Fibroblast of lung (primary cell): Measurements from ENCODE around the gene CCDC102B.

ENCODE experiments used
- CTCF ChIP-seq, 2 donors: IDR thresholded peaks in 1 of 2; conservative IDR thresholded peaks in 1 of 2; 1 replicate in 1 of 2; 2 replicates in 1 of 2; pipeline ENCODE4 v1.5.1; 2011 to 2012; ENCODE audit warnings: low read length in 2 of 2, control low read depth in 1 of 2, inconsistent platforms in 1 of 2, low read depth in 1 of 2, mild to moderate bottlenecking in 1 of 2
- EZH2 ChIP-seq: IDR thresholded peaks from 2 replicates; pipeline ENCODE4 v1.5.1; 2012; ENCODE audit warnings: low read length, control low read depth, mild to moderate bottlenecking; ENCODE audit errors: missing control alignments

DNA sequence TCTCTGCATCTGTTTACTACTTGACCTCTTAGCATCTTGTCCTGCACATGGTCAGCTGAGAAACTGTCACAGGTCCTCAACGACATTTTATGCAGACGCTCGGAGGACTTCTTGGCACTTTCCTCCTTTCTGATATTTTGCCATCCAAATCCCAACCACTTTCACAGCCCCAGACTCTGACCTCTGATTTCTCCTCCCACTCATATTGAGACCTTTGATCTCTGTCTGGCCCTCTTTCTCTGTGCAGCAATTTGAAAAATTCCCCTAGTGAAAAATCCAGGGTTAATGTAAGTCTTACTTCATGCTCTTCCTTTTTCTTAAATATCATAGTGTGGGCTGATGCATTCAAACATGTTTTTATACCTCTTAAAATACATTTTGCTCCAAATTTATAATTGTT is 273.8 kb downstream of the CCDC102B start:
- TF ChIP-seq CTCF (conservative IDR thresholded peaks at IDR 0.05 in 1 of 2, IDR thresholded peaks at IDR 0.05 in 1 of 2; ENCODE audit: low read depth in 1 of 2, low read length in 2 of 2) (no peak), EZH2 (no peak)
